ENCODE measurements around the gene STIM2.

DNA sequence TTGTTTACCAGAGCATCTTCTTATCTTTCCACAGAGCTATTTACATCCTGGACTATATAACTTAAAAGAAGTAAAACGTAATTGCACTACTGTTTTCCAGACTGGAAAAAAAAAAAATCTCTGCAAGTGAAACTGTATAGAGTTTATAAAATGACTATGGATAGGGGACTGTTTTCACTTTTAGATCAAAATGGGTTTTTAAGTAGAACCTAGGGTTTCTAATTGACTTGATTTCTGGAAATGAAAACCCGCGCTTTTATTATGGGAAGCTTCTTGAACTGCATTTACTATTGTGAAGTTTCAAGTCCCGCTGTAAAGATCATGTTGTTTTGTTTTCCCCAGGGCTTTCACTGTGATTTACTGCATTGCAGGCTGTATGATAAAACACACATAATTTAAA lies 162.7 kb downstream of the STIM2 start:
- TF ChIP-seq POLR2AphosphoS5 (IDR thresholded peaks at IDR 0.05; ENCODE audit: low read depth, low read length) (no peak), CTCF (IDR thresholded peaks at IDR 0.05) (no peak), TCF7L2 (IDR thresholded peaks at IDR 0.05; ENCODE audit: low read depth, low read length) (no peak)

Data from Panc1 (cell line).